ENCODE results near the gene GPR18.

The GPR18 gene

GRCh38 chr13:99272481-99272880 lies 14.3 kb upstream of the GPR18 start:
- DNase-seq: no peak
- Histone ChIP-seq H4K8ac (ENCODE audit: low read length) (no peak overlapping the region), H3K9ac (ENCODE audit: low read length) (no peak overlapping the region), H2BK5ac (ENCODE audit: low read depth, low read length, poor library complexity, severe bottlenecking) (no peak overlapping the region), H3K4ac (ENCODE audit: low read depth in 1 of 2, low read length in 2 of 2) (no peak overlapping the region), H2AFZ (ENCODE audit: low read depth, low read length) (no peak overlapping the region), H3K27ac (ENCODE audit: low read length, poor library complexity, severe bottlenecking) (no peak overlapping the region), H3K9me3 (ENCODE audit: control insufficient read depth, low read length) (peaks cover 5% of the 10 kb centered on the region), H3K18ac (ENCODE audit: low read depth in 1 of 2, low read length in 2 of 2) (peak overlapping the region in 1 of 2 experiments; percentile 21), H3K4me3 (ENCODE audit: insufficient read depth in 1 of 2, low read depth in 1 of 2, low read length in 2 of 2) (no peak overlapping the region), H4K91ac (ENCODE audit: low read length) (no peak overlapping the region), H2BK120ac (ENCODE audit: low read depth, low read length) (no peak overlapping the region), H3K27me3 (ENCODE audit: control insufficient read depth in 1 of 2, insufficient read depth in 1 of 2, low read length in 2 of 2) (no peaks in the 10 kb centered on the region), H3K4me2 (ENCODE audit: low read length, poor library complexity, severe bottlenecking) (no peak overlapping the region), H2AK5ac (ENCODE audit: low read length, severe bottlenecking) (no peak overlapping the region), H3K4me1 (ENCODE audit: control insufficient read depth, insufficient read depth, low read depth, low read length) (no peaks in the 10 kb centered on the region), H2BK12ac (ENCODE audit: low read length in 2 of 2) (no peak overlapping the region), H3K23ac (ENCODE audit: low read length in 2 of 2) (no peak overlapping the region), H3K14ac (ENCODE audit: low read length in 2 of 2) (no peak overlapping the region), H3K36me3 (ENCODE audit: control insufficient read depth in 1 of 2, insufficient read depth in 2 of 2, low read depth in 1 of 2, low read length in 2 of 2) (peaks cover 0 to 13% of the 10 kb centered on the region in 2 experiments), H3K79me1 (replicated peaks; ENCODE audit: low read length, poor library complexity, severe bottlenecking) (peaks cover 41% of the 10 kb centered on the region), H2BK15ac (ENCODE audit: low read depth, poor library complexity, severe bottlenecking) (no peak overlapping the region)
- 95% methylated on average over 2 of the region's 2 CpGs for WGBS

- no peaks in the 10 kb centered on the region for H3K27me3 ChIP-seq (ENCODE audit: control insufficient read depth in 1 of 2, insufficient read depth in 1 of 2, low read length in 2 of 2)
- H3K4me3 ChIP-seq (ENCODE audit: insufficient read depth in 1 of 2, low read depth in 1 of 2, low read length in 2 of 2): no peak overlapping the region
- H4K91ac ChIP-seq (ENCODE audit: low read length): no peak overlapping the region
- H3K4me2 ChIP-seq (ENCODE audit: low read length, poor library complexity, severe bottlenecking): no peak overlapping the region
- H3K18ac ChIP-seq (ENCODE audit: low read depth in 1 of 2, low read length in 2 of 2): no peak overlapping the region
- no peak overlapping the region for H2BK120ac ChIP-seq (ENCODE audit: low read depth, low read length)
- no peak overlapping the region for H2BK5ac ChIP-seq (ENCODE audit: low read depth, low read length, poor library complexity, severe bottlenecking)
- no peak overlapping the region for H2AK5ac ChIP-seq (ENCODE audit: low read length, severe bottlenecking)
- no peak overlapping the region for H3K4ac ChIP-seq (ENCODE audit: low read depth in 1 of 2, low read length in 2 of 2)
- H2AFZ ChIP-seq (ENCODE audit: low read depth, low read length): no peak overlapping the region
- no peak overlapping the region for H3K23ac ChIP-seq (ENCODE audit: low read length in 2 of 2)
- peaks cover 39% of the 10 kb centered on the region for H3K79me1 ChIP-seq (replicated peaks; ENCODE audit: low read length, poor library complexity, severe bottlenecking)
- no peak overlapping the region for H2BK15ac ChIP-seq (ENCODE audit: low read depth, poor library complexity, severe bottlenecking)
- no peak overlapping the region for H3K9ac ChIP-seq (ENCODE audit: low read length)
- no peak overlapping the region for H4K8ac ChIP-seq (ENCODE audit: low read length)
- peaks cover 5% of the 10 kb centered on the region for H3K9me3 ChIP-seq (ENCODE audit: control insufficient read depth, low read length)
- H2BK12ac ChIP-seq (ENCODE audit: low read length in 2 of 2): no peak overlapping the region
- WGBS: 98% methylated on average over 2 of the region's 3 CpGs
- no peak overlapping the region for H3K14ac ChIP-seq (ENCODE audit: low read length in 2 of 2)
- H3K27ac ChIP-seq (ENCODE audit: low read length, poor library complexity, severe bottlenecking): no peak overlapping the region
- H3K4me1 ChIP-seq (ENCODE audit: control insufficient read depth, insufficient read depth, low read depth, low read length): no peaks in the 10 kb centered on the region
- H3K36me3 ChIP-seq (ENCODE audit: control insufficient read depth in 1 of 2, insufficient read depth in 2 of 2, low read depth in 1 of 2, low read length in 2 of 2): peaks cover 0 to 10% of the 10 kb centered on the region in 2 experiments
- DNase-seq: no peak
Measured at GRCh38 chr13:99271249-99271648, 13.1 kb upstream of the GPR18 start.

- no peak overlapping the region for H3K27ac ChIP-seq (ENCODE audit: low read length, poor library complexity, severe bottlenecking)
- no peak overlapping the region for H4K91ac ChIP-seq (ENCODE audit: low read length)
- peak overlapping the region; percentile 21 for H3K9ac ChIP-seq (ENCODE audit: low read length)
- no peak overlapping the region for H3K4ac ChIP-seq (ENCODE audit: low read depth in 1 of 2, low read length in 2 of 2)
- H3K14ac ChIP-seq (ENCODE audit: low read length in 2 of 2): no peak overlapping the region
- H2BK5ac ChIP-seq (ENCODE audit: low read depth, low read length, poor library complexity, severe bottlenecking): no peak overlapping the region
- no peak overlapping the region for H2BK15ac ChIP-seq (ENCODE audit: low read depth, poor library complexity, severe bottlenecking)
- H3K4me2 ChIP-seq (ENCODE audit: low read length, poor library complexity, severe bottlenecking): no peak overlapping the region
- H3K4me3 ChIP-seq (ENCODE audit: insufficient read depth in 1 of 2, low read depth in 1 of 2, low read length in 2 of 2): no peak overlapping the region
- 95% methylated on average over 2 of the region's 2 CpGs for WGBS
- no peak overlapping the region for H2AFZ ChIP-seq (ENCODE audit: low read depth, low read length)
- H3K9me3 ChIP-seq (ENCODE audit: control insufficient read depth, low read length): peaks cover 5% of the 10 kb centered on the region
- H3K36me3 ChIP-seq (ENCODE audit: control insufficient read depth in 1 of 2, insufficient read depth in 2 of 2, low read depth in 1 of 2, low read length in 2 of 2): peaks cover 0 to 8% of the 10 kb centered on the region in 2 experiments
- H3K23ac ChIP-seq (ENCODE audit: low read length in 2 of 2): no peak overlapping the region
- no peak for DNase-seq
- H2BK120ac ChIP-seq (ENCODE audit: low read depth, low read length): no peak overlapping the region
- no peaks in the 10 kb centered on the region for H3K27me3 ChIP-seq (ENCODE audit: control insufficient read depth in 1 of 2, insufficient read depth in 1 of 2, low read length in 2 of 2)
- H2AK5ac ChIP-seq (ENCODE audit: low read length, severe bottlenecking): no peak overlapping the region
- H4K8ac ChIP-seq (ENCODE audit: low read length): no peak overlapping the region
- H2BK12ac ChIP-seq (ENCODE audit: low read length in 2 of 2): no peak overlapping the region
- H3K79me1 ChIP-seq (replicated peaks; ENCODE audit: low read length, poor library complexity, severe bottlenecking): peaks cover 33% of the 10 kb centered on the region
- H3K4me1 ChIP-seq (ENCODE audit: control insufficient read depth, insufficient read depth, low read depth, low read length): no peaks in the 10 kb centered on the region
- H3K18ac ChIP-seq (ENCODE audit: low read depth in 1 of 2, low read length in 2 of 2): no peak overlapping the region
Measured at GRCh38 chr13:99270518-99270917, 12.3 kb upstream of the GPR18 start.

- no peaks in the 10 kb centered on the region for H3K4me1 ChIP-seq (ENCODE audit: control insufficient read depth, insufficient read depth, low read depth, low read length)
- peaks cover 35% of the 10 kb centered on the region for H3K79me1 ChIP-seq (replicated peaks; ENCODE audit: low read length, poor library complexity, severe bottlenecking)
- H2BK120ac ChIP-seq (ENCODE audit: low read depth, low read length): no peak overlapping the region
- no peak overlapping the region for H4K8ac ChIP-seq (ENCODE audit: low read length)
- peaks cover 0 to 8% of the 10 kb centered on the region in 2 experiments for H3K36me3 ChIP-seq (ENCODE audit: control insufficient read depth in 1 of 2, insufficient read depth in 2 of 2, low read depth in 1 of 2, low read length in 2 of 2)
- no peak overlapping the region for H2BK5ac ChIP-seq (ENCODE audit: low read depth, low read length, poor library complexity, severe bottlenecking)
- DNase-seq: peak; percentile 75
- no peak overlapping the region for H2BK12ac ChIP-seq (ENCODE audit: low read length in 2 of 2)
- no peak overlapping the region for H3K27ac ChIP-seq (ENCODE audit: low read length, poor library complexity, severe bottlenecking)
- H3K23ac ChIP-seq (ENCODE audit: low read length in 2 of 2): no peak overlapping the region
- no peak overlapping the region for H3K18ac ChIP-seq (ENCODE audit: low read depth in 1 of 2, low read length in 2 of 2)
- no peak overlapping the region for H3K4me3 ChIP-seq (ENCODE audit: insufficient read depth in 1 of 2, low read depth in 1 of 2, low read length in 2 of 2)
- H2AK5ac ChIP-seq (ENCODE audit: low read length, severe bottlenecking): no peak overlapping the region
- no peak overlapping the region for H2AFZ ChIP-seq (ENCODE audit: low read depth, low read length)
- H3K9me3 ChIP-seq (ENCODE audit: control insufficient read depth, low read length): peaks cover 5% of the 10 kb centered on the region
- no peak overlapping the region for H4K91ac ChIP-seq (ENCODE audit: low read length)
- H3K27me3 ChIP-seq (ENCODE audit: control insufficient read depth in 1 of 2, insufficient read depth in 1 of 2, low read length in 2 of 2): no peaks in the 10 kb centered on the region
- H2BK15ac ChIP-seq (ENCODE audit: low read depth, poor library complexity, severe bottlenecking): no peak overlapping the region
- no peak overlapping the region for H3K4ac ChIP-seq (ENCODE audit: low read depth in 1 of 2, low read length in 2 of 2)
- WGBS: 83% methylated on average over 1 of the region's 3 CpGs
- peak overlapping the region; percentile 21 for H3K9ac ChIP-seq (ENCODE audit: low read length)
- no peak overlapping the region for H3K14ac ChIP-seq (ENCODE audit: low read length in 2 of 2)
- H3K4me2 ChIP-seq (ENCODE audit: low read length, poor library complexity, severe bottlenecking): no peak overlapping the region
Measured at GRCh38 chr13:99269627-99270241, 11.6 kb upstream of the GPR18 start.

All from mesenchymal stem cell (in vitro differentiated cells and primary cell).